HEK293 (cell line): Measurements from ENCODE around the gene KLHDC10.

Experiments
- CTCF ChIA-PET: fragments of 350-600 bp; formaldehyde crosslinking; extraction: SDS; loops from one replicate; lab custom pipeline; 2021; ENCODE audit warnings: antibody characterized with exemption; lab: Yijun Ruan, JAX
- POLR2A ChIA-PET: fragments of 300-600 bp; formaldehyde crosslinking; extraction: SDS; loops from one replicate; lab custom pipeline; 2020; ENCODE audit warnings: antibody characterized with exemption, inconsistent platforms; lab: Yijun Ruan, JAX
- H3K27ac ChIP-seq: fragments of 200-500 bp; sonication (Bioruptor generic); 2 replicates; pipeline ENCODE4 v1.5.1; 2014; ENCODE audit warnings: low read depth, low read length, control low read depth, inconsistent platforms; ENCODE audit errors: extremely low read depth
- H3K36me3 ChIP-seq, 2 experiments: fragments of 200-500 bp in 1 of 2; sonication (Bioruptor generic) in 1 of 2; 1 replicate in 1 of 2; 2 replicates in 1 of 2; pipeline ENCODE4 v1.5.1; 2014 to 2017; ENCODE audit warnings: inconsistent platforms in 2 of 2, low read length in 2 of 2; ENCODE audit not compliant: control insufficient read depth in 2 of 2, insufficient read depth in 1 of 2
- H3K4me1 ChIP-seq: fragments of 200-500 bp; sonication (Bioruptor generic); 2 replicates; pipeline ENCODE4 v1.5.1; 2014; ENCODE audit warnings: mild to moderate bottlenecking, low read length, inconsistent platforms; ENCODE audit not compliant: control insufficient read depth, insufficient read depth
- H3K4me3 ChIP-seq: 2 replicates; pipeline ENCODE4 v1.5.1; 2011; ENCODE audit warnings: low read depth, mild to moderate bottlenecking, control low read depth, low read length, moderate library complexity
- H3K9me3 ChIP-seq: fragments of 200-500 bp; sonication (Bioruptor generic); 2 replicates; pipeline ENCODE4 v1.5.1; 2014; ENCODE audit warnings: low read depth, low read length, inconsistent platforms; ENCODE audit not compliant: control insufficient read depth, insufficient read depth
- ELK4 ChIP-seq: IDR thresholded peaks from 2 replicates; pipeline ENCODE4 v1.6.1; 2011; ENCODE audit warnings: mild to moderate bottlenecking, low read depth, low read length, borderline replicate concordance
- HOXA7 ChIP-seq: sonication (generic); formaldehyde crosslinking; IDR thresholded peaks from 2 replicates; pipeline ENCODE4 v1.8.1; 2022; ENCODE audit warnings: missing genetic modification reagents, borderline replicate concordance
- HOXD13 ChIP-seq: sonication (generic); formaldehyde crosslinking; IDR thresholded peaks from 2 replicates; pipeline ENCODE4 v1.8.0; 2022; ENCODE audit warnings: missing genetic modification reagents, borderline replicate concordance
- IKZF3 ChIP-seq: fragments of 450-650 bp; IDR thresholded peaks from 2 replicates; pipeline ENCODE4 v1.5.0; 2018; ENCODE audit warnings: missing biosample characterization, mild to moderate bottlenecking, missing genetic modification characterization, moderate library complexity
- MYNN ChIP-seq: fragments of 450-650 bp; formaldehyde crosslinking; IDR thresholded peaks from 2 replicates; pipeline ENCODE4 v1.5.1; 2016; ENCODE audit warnings: missing biosample characterization, missing genetic modification characterization, borderline replicate concordance
- OVOL3 ChIP-seq: fragments of 450-650 bp; formaldehyde crosslinking; IDR thresholded peaks from 2 replicates; pipeline ENCODE4 v1.5.1; 2016; ENCODE audit warnings: missing biosample characterization, missing genetic modification characterization
- TRIM28 ChIP-seq: IDR thresholded peaks from 2 replicates; pipeline ENCODE4 v1.6.1; 2011; ENCODE audit warnings: low read length, control low read depth, borderline replicate concordance
- ZBTB21 ChIP-seq: fragments of 450-650 bp; formaldehyde crosslinking; IDR thresholded peaks from 2 replicates; pipeline ENCODE4 v1.5.1; 2017; ENCODE audit warnings: missing biosample characterization, missing genetic modification characterization
- ZBTB44 ChIP-seq: fragments of 450-650 bp; IDR thresholded peaks from 2 replicates; pipeline ENCODE4 v1.5.1; 2018; ENCODE audit warnings: missing biosample characterization, mild to moderate bottlenecking, missing genetic modification characterization
- ZBTB49 ChIP-seq: fragments of 450-650 bp; formaldehyde crosslinking; IDR thresholded peaks from 2 replicates; pipeline ENCODE4 v1.5.1; 2016; ENCODE audit warnings: missing biosample characterization, missing genetic modification characterization, low read depth
- ZIC2 ChIP-seq: fragments of 450-650 bp; formaldehyde crosslinking; IDR thresholded peaks from 2 replicates; pipeline ENCODE4 v1.5.1; 2016; ENCODE audit warnings: missing biosample characterization, missing genetic modification characterization
- ZNF112 ChIP-seq: fragments of 450-650 bp; formaldehyde crosslinking; IDR thresholded peaks from 2 replicates; pipeline ENCODE4 v1.5.0; 2017; ENCODE audit warnings: missing biosample characterization, missing genetic modification characterization
- ZNF146 ChIP-seq: fragments of 450-650 bp; formaldehyde crosslinking; IDR thresholded peaks from 2 replicates; pipeline ENCODE4 v1.5.1; 2016; ENCODE audit warnings: missing biosample characterization, missing genetic modification characterization
- ZNF302 ChIP-seq: fragments of 450-650 bp; formaldehyde crosslinking; IDR thresholded peaks from 2 replicates; pipeline ENCODE4 v1.5.1; 2016; ENCODE audit warnings: missing biosample characterization, missing genetic modification characterization, low read depth
- ZNF311 ChIP-seq: fragments of 450-650 bp; formaldehyde crosslinking; IDR thresholded peaks from 2 replicates; pipeline ENCODE4 v1.5.1; 2017; ENCODE audit warnings: missing biosample characterization, missing genetic modification characterization, borderline replicate concordance
- ZNF404 ChIP-seq: fragments of 450-650 bp; formaldehyde crosslinking; IDR thresholded peaks from 2 replicates; pipeline ENCODE4 v1.5.1; 2017; ENCODE audit warnings: missing biosample characterization, missing genetic modification characterization
- ZNF426 ChIP-seq: fragments of 450-650 bp; formaldehyde crosslinking; IDR thresholded peaks from 2 replicates; pipeline ENCODE4 v1.5.1; 2017; ENCODE audit warnings: missing biosample characterization, missing genetic modification characterization, mild to moderate bottlenecking, inconsistent platforms, moderate library complexity
- ZNF473 ChIP-seq: fragments of 450-650 bp; formaldehyde crosslinking; IDR thresholded peaks from 2 replicates; pipeline ENCODE4 v1.5.1; 2017; ENCODE audit warnings: missing biosample characterization, missing genetic modification characterization
- ZNF530 ChIP-seq: fragments of 450-650 bp; formaldehyde crosslinking; IDR thresholded peaks from 2 replicates; pipeline ENCODE4 v1.5.1; 2016; ENCODE audit warnings: low read depth, missing biosample characterization, missing genetic modification characterization
- ZNF544 ChIP-seq: fragments of 450-650 bp; formaldehyde crosslinking; IDR thresholded peaks from 2 replicates; pipeline ENCODE4 v1.5.0; 2017; ENCODE audit warnings: missing biosample characterization, missing genetic modification characterization
- ZNF585B ChIP-seq: fragments of 450-650 bp; formaldehyde crosslinking; IDR thresholded peaks from 2 replicates; pipeline ENCODE4 v1.5.1; 2016; ENCODE audit warnings: missing biosample characterization, missing genetic modification characterization
- ZNF701 ChIP-seq: fragments of 450-650 bp; formaldehyde crosslinking; IDR thresholded peaks from 2 replicates; pipeline ENCODE4 v1.5.1; 2016; ENCODE audit warnings: missing biosample characterization, missing genetic modification characterization
- ZNF792 ChIP-seq: fragments of 450-650 bp; formaldehyde crosslinking; IDR thresholded peaks from 2 replicates; pipeline ENCODE4 v1.5.1; 2016; ENCODE audit warnings: missing biosample characterization, missing genetic modification characterization
- ZSCAN16 ChIP-seq: fragments of 450-650 bp; formaldehyde crosslinking; IDR thresholded peaks from 2 replicates; pipeline ENCODE4 v1.5.1; 2016; ENCODE audit warnings: missing biosample characterization, missing genetic modification characterization
- ZSCAN18 ChIP-seq: fragments of 450-650 bp; formaldehyde crosslinking; IDR thresholded peaks from 2 replicates; pipeline ENCODE4 v1.5.1; 2016; ENCODE audit warnings: missing biosample characterization, missing genetic modification characterization
- TF ChIP-seq, protein P1 (sequence below): fragments of 450-650 bp; formaldehyde crosslinking; IDR thresholded peaks from 2 replicates; pipeline ENCODE4 v1.5.1; 2016; ENCODE audit warnings: missing biosample characterization, missing genetic modification characterization

The KLHDC10 gene

DNA sequence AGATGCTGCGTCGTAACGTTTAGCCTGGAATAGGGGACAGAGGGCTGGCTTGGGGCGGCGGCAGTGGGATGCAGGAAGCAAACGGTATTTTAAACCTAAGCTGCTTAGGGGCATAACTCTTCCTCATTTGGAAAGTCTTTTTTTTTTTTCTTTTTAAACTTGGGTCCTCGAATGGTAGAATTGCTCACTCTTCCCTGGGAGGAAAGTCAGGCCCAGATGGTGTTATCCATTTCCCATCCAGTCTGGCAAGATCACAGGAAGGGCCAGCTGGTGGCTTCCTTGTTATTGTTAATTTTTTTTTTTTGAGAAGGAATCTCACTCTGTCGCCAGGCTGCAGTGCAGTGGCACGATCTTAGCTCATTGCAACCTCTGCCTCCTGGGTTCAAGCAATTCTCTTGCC, 78.2 kb downstream of the KLHDC10 start:
- H3K9me3 ChIP-seq, result no peaks in the 10 kb centered on the region
- ChIA-PET CTCF (interaction anchor here (0.7 kb wide), 1 partner anchor 30 kb away, joined by 7 read pairs; no protein-coding TSS in a partner anchor), POLR2A (no interaction called here)
- no peak overlapping the region for H3K27ac ChIP-seq
- H3K4me1 ChIP-seq, result no peaks in the 10 kb centered on the region
- no peaks in the 10 kb centered on the region; a peak in 1 of 3 replicates for H3K36me3 ChIP-seq
- no peak overlapping the region for H3K4me3 ChIP-seq
- TF ChIP-seq ZNF544 (no peak), ZBTB49 (no peak), ZNF302 (tag by site-specific recombination) (no peak), ZNF792 (no peak), HOXA7 (CRISPR knock-in tag) (no peak), ZNF701 (tag by site-specific recombination) (no peak), ZNF426 (no peak), ZSCAN18 (tag by site-specific recombination) (no peak), ZSCAN16 (no peak), OVOL3 (no peak), MYNN (tag by site-specific recombination) (no peak), ZNF530 (tag by site-specific recombination) (no peak)
- TF ChIP-seq, protein P1, sequence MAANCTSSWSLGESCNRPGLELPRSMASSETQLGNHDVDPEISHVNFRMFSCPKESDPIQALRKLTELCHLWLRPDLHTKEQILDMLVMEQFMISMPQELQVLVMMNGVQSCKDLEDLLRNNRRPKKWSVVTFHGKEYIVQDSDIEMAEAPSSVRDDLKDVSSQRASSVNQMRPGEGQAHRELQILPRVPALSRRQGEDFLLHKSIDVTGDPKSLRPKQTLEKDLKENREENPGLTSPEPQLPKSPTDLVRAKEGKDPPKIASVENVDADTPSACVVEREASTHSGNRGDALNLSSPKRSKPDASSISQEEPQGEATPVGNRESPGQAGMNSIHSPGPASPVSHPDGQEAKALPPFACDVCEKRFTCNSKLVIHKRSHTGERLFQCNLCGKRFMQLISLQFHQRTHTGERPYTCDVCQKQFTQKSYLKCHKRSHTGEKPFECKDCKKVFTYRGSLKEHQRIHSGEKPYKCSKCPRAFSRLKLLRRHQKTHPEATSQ (tag by site-specific recombination), result no peak

GRCh38 chr7:130149281-130150139, 79.2 kb downstream of the KLHDC10 start:
- CTCF ChIA-PET, result no interaction called here
- no peaks in the 10 kb centered on the region; a peak in 1 of 3 replicates for H3K36me3 ChIP-seq
- TF ChIP-seq ZIC2 (tag by site-specific recombination) (no peak), ZNF146 (tag by site-specific recombination) (no peak), ZBTB21 (tag by site-specific recombination) (no peak), HOXD13 (CRISPR knock-in tag) (no peak), ZNF473 (no peak), ZNF426 (no peak), ELK4 (no peak), ZBTB44 (tag by site-specific recombination) (no peak), IKZF3 (no peak), ZNF311 (tag by site-specific recombination) (no peak), ZNF404 (no peak), ZNF112 (no peak), TRIM28 (no peak), ZNF585B (no peak)
- no peaks in the 10 kb centered on the region for H3K4me1 ChIP-seq
- POLR2A ChIA-PET, result no interaction called here
- no peaks in the 10 kb centered on the region for H3K9me3 ChIP-seq
- no peak overlapping the region for H3K4me3 ChIP-seq
- no peak overlapping the region for H3K27ac ChIP-seq
